GM12864 (cell line): ENCODE measurements around the gene DDO.
"Not testable (repeated sequence)": the region's sequence is repeated elsewhere in the genome, so short reads cannot be mapped to it uniquely, and the experiment has no call there.

ENCODE experiments used
- DNase-seq: peaks from one replicate; pipeline ENCODE4 v3.0.0-alpha.2; 2011; ENCODE audit warnings: low read depth
- H3K4me3 ChIP-seq: 2 replicates; pipeline ENCODE4 v1.5.1; 2011; ENCODE audit warnings: mild to moderate bottlenecking, low read depth, low read length, control low read depth
- CTCF ChIP-seq: IDR thresholded peaks from 2 replicates; pipeline ENCODE4 v1.5.1; 2011; ENCODE audit warnings: low read depth, mild to moderate bottlenecking, moderate library complexity, low read length, control low read depth, inconsistent platforms; ENCODE audit errors: missing control alignments

Gene DDO

GRCh38 chr6:110415086-110415916 is at the start of gene DDO:
TSS of gene DDO (minus strand) at chr6:110415575. CDS start at chr6:110413462, 2,113 bp downstream.
- no peak for DNase-seq
- TF ChIP-seq CTCF: no peak
- no peak within 1 kb of the TSS for H3K4me3 ChIP-seq

- no peak overlapping the region for H3K4me3 ChIP-seq
- TF ChIP-seq CTCF: no peak
- no peak for DNase-seq
These were observed 47.6 kb upstream of the DDO start for GRCh38 chr6:110462884-110463481.

- no peak overlapping the region for H3K4me3 ChIP-seq
- TF ChIP-seq CTCF: no peak
- DNase-seq: no peak
These were observed 46.0 kb upstream of the DDO start for GRCh38 chr6:110461376-110461775.

GRCh38 chr6:110459137-110459536 is 43.8 kb upstream of the DDO start:
- H3K4me3 ChIP-seq: no peak overlapping the region
- no peak for DNase-seq
- no peak for TF ChIP-seq CTCF

GRCh38 chr6:110458476-110458875 is 43.1 kb upstream of the DDO start:
- DNase-seq: no peak
- TF ChIP-seq CTCF: no peak

GRCh38 chr6:110457567-110458175 is 42.3 kb upstream of the DDO start:
- peak; percentile 12 for DNase-seq
- not testable (repeated sequence) for H3K4me3 ChIP-seq

More at GRCh38 chr6:110458476-110458875, 43.1 kb upstream of the DDO start:
- no peak overlapping the region for H3K4me3 ChIP-seq

More at GRCh38 chr6:110457567-110458175, 42.3 kb upstream of the DDO start:
- peak; percentile 69 for TF ChIP-seq CTCF
